NK-92 (cell line): ENCODE data around the gene ATAD3C.
"Not testable (repeated sequence)": the region's sequence is repeated elsewhere in the genome, so short reads cannot be mapped to it uniquely, and the experiment has no call there.

ENCODE experiments used
- DNase-seq: peaks from one replicate; lab custom pipeline; 2025; ENCODE audit not compliant: unreplicated experiment; lab: John Stamatoyannopoulos, UW

ATAD3C gene

DNA sequence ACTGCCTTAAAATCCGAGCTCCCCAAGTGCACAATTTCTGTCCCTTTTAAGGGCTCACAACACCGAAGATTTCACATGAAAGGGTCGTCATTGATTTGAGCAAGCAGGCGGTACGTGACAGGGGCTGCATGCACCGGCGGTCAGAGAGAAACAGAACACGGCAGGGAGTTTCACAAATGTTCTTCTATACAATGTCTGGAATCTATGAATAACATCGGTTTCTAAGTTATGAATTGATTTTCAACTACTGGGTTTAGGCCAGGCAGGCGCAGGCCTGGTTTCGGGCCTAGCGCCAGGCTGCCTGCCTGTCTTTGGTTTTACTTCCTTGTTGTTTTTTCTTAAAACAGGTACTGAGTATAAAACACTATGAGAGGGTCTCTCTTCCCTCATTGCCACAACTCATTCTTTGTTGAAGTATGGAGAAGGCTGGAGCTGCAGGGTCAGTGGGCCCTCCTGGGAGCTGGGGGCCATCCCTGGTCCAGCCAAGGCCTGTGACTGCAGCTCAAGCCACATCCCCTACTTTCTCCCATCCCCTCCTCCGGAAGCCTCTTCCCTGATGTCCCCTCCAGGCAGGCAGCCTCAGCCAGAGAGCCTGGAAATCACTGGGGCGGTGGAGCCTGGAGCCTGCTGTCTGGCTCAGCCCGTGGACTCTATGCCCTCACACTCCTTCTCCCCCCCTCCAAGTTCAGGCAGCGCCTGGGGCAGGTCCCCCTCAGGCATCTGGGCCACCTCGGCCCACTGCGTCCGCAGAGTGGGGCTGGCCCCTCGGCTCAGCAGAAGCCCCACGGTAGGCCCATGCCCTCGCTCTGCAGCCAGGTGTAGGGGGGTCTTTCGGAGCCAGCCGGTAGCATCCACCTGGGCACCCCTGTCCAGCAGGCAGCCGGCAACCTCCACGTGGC is 30.8 kb upstream of the ATAD3C start:
- DNase-seq = no peak

DNA sequence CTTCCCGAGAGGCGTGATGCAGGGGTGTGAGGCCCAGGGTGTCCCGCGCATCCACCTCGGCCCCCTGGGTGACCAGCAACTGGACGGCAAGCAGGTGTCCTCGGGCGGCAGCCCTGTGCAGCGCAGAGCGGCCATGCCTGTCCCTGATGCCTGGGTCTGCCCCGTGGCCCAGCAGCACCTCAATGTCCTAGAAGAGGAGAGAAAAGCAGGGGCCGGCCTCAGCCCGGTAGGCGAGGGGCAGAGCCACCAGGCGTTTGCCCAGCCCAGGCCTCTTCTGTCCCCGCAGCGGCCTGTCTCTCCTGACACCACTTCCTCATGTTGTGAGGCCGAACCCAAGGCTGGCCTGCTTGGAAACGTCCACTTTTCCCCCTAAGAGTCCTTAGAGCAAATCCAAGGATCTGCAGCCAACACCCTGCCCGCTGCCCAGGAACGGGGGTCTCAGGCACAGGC is 30.1 kb upstream of the ATAD3C start:
- no peak for DNase-seq

DNA sequence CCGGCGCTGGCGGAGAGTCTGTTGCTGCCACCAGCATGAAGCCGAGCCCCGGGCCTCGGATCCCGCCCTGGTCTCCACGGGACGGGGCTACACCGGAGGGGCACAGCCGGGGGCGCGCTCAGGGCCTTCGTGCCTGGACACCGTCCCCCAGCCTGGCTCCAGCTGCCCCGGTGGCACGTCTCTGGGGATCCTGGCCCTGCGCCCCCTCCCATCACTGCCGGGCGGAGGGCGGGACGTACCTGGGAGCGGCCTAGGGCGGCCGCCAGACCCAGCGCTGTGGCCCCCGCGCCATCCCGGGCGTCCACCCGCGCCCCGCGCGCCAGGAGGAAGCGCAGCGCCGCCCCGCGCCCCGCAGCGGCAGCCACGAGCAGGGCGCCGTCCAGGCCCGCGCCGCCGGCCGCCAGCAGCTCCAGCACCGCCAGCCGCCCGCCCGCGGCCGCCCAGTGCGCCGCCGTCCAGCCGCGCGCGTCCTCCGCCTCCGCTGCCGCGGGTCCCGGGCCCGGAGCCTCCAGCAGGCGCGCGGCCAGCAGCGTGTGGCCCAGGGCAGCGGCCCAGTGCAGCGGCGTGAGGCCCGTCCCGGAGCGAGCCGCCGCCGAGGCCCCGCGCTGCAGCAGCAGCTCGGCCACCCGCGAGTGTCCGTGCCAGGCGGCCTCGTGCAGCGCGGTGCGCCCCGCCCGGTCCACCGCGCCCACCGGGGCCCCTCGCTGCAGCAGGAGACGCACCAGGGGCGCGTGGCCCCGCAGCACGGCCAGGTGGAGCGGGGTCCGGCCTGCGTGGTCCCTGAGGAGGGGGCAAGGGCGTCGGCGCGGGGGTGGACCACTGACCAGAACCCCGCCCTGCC is 29.5 kb upstream of the ATAD3C start:
- no peak for DNase-seq

DNA sequence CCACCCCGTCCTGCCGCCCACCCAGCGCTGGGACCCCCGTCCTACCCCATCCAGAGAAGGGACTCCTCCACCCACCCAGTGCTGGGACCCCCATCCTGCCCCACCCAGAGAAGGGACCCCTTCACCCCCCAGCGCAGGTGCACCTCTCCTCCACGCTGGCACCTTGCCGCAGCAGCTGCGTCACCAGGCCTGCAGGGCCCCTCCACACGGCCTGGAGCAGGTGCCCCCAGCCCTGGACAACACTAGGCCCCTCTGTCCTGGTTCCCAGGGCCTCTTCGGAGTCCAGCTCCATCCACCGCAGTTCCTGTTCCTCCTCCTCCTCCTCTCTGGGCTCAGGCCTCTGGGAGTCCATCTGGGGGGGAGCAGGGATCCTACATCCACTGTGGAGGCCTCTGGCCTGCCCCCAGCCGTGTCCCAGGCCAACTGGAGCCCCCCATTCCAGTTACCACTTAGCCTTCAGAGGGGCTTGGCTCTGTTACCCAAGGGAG is 28.8 kb upstream of the ATAD3C start:
- no peak for DNase-seq

DNA sequence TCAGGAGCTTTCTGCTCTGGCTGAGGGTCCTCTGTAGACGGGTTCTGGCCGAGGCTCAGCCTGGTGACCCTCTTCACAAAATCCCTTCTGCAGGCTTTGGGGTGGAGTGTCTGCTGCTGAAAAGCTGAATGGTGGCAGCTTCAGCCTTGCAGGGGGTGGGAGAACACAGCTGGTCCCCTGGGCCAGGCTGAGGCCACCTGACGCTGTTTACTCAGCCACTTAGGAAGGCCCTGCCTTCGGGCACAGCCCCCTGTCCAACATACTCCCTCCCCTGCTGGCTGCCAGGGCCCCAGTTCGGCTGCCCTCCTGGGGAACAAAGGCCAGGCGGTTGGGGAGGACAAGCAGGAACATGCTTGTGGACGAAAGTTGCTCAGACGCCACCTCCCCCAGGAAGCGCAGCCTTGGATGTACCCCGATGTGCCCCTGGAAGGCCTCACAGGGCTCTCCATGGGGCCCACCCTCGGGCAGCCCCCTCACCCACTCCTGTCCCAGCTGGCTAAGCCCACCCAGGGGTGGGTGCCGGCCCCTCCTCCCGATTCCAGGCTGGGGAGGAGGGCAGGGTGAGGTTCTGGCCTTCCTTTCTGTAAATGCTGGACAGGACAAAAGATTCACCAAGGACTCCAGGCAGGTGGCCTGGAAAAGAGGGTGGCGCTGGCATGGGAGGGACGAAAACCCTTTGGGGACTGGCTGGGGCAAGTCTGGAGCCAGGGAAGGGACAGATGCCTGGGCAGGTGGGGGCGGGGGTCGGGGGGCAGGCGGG is 28.2 kb upstream of the ATAD3C start, which contains the start of gene ANKRD65:
Gene ANKRD65, minus strand, starts transcription at position 130 of the 760 bp plus-strand sequence. CDS start 271 bp downstream, outside the sequence.
- DNase-seq = no peak

DNA sequence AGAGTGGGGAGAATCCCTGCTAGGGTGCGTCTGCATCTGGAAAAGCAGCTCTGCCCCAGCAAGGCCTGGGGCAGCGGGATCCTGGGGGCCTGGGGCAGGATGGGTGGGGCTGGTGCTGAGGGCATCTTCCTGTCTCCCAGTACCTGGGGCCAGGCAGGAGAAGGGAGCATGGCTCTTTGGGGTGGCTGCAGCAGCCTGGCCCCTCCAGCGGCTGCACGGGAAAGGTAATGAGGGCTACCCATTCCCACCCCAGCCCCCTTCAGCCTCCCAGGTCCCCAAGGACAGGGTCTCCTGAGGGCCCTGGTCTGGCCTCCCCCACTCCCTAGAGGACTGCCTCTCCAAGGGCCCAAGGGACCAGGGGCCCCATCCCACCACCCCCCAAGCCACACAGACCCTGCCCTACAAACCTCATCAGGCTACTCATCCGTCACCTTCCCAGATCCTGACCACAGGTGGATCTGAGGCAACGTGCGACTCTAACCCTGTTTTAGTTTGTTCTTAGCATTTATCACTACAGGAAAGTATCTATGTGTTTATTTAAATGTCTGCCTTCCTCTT is 27.5 kb upstream of the ATAD3C start:
- DNase-seq = no peak

DNA sequence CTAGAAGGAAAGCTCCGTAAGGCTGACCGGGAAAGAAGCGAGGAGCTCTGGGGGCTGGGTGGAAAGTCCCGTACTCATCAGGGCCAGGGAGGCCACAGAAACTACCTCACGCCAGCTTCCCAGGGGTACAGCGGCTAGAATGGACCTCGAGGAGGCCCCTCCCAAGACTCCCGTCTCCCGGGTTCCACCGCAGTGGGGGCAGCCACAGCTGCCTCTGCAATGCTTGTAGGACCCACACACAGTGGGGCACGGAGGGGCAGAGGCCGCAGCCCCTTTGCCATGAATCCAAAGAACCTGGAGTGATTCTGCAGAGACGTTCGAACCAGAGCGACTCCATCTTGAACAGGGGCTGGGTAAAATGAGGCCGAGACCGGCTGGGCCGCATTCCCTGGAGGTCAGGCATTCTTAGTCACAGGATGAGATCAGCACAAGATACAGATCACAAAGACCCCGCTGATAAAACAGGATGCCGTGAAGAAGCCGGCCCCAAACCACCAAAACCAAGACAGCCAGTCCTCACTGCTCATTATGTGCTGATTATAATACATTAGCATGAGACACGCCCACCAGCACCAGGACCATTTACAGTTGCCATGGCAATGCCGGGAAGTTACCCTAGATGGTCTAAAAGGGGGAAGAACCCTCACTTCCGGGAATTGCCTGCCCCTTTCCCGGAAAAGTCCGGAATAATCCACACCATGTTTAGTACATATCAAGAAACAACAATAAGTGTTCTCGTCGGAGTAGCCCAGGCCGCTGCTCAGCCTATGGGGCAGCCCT is 26.8 kb upstream of the ATAD3C start:
- no peak for DNase-seq

DNA sequence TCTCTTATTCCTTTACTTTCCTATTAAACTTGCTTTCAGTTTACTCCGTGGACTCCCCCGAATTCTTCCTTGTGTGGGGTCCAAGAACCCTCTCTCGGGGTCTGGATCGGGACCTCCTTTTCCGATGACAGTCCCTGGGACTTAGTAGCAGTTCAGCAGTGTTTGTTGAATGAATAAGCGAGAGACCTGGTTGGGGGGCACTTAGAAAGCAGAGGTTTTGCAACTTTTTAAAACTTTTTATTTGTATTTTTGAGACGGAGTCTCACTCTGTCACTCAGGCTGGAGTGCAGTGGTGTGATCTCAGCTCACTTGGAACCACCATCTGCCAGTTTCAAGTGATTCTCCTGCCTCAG is 26.3 kb upstream of the ATAD3C start:
- no peak for DNase-seq

DNA sequence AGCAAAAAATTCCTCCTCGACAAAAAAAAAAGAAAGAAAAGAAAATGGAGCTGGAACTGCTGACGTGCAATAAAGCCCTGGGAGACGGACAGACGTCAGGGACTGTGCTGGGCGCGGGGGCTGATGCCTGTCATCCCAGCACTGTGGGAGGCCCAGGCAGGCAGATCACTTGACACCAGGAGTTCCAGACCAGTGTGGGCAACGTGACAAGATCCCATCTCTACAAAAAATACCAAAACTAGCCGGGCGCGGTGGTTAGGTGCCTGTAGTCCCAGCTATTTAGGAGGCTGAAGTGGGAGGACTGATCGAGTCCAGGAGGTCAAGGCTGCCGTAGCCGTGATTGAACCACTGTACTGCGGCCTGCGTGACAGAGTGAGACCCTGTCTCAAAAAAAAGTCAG is 24.8 kb upstream of the ATAD3C start:
- DNase-seq = no peak

DNA sequence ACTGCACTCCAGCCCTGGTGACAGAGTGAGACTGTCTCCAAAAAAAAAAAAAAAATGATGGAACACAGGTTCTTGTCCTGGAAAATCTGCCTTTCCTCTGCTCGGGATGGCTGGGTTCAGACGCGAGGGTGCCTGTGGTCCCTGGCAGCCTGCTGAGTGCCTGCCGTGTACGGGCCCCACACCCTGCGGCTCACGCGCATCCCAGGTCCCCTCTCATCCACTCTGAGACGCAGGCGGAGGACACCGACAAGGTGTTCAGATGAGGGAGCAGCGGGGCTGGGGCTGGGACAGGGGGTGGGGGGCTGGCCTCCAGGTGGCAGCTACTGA is 24.1 kb upstream of the ATAD3C start:
- no peak for DNase-seq

DNA sequence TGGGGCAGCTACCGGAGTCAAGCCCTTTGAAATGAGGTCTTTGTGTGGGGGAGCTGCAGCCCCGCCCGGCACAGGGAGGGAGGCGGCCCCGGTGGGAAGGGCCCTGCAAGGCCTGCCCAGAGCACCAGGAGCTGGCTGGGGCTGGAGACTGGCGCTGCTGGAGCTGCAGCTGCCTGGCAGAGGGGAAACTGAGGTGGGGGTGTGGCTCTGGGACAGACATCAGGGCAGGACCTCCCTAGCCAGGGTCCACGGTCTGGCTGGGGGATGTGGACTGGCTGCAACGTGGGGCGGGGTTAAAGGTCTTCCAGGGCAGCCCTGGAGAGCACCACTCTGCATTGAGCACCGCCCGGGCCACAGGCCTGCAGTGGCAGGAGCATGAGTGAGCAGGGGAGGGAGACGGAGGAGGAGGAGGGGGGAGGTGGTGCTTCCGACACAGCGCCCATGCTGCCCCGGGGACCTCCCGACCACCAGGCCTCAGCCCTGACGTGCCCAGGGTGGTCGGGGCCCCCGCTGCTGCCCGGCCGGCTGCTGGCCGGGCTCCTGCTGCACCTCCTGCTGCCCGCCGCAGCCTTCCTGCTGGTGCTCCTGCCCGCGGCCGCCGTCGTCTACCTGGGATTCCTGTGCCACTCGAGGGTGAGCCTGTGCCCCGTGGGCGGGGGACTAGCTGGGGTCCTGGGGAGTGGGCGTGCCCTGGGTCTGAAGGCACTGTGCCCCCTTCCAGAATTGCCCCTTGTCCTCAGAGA is 23.6 kb upstream of the ATAD3C start:
- no peak for DNase-seq

DNA sequence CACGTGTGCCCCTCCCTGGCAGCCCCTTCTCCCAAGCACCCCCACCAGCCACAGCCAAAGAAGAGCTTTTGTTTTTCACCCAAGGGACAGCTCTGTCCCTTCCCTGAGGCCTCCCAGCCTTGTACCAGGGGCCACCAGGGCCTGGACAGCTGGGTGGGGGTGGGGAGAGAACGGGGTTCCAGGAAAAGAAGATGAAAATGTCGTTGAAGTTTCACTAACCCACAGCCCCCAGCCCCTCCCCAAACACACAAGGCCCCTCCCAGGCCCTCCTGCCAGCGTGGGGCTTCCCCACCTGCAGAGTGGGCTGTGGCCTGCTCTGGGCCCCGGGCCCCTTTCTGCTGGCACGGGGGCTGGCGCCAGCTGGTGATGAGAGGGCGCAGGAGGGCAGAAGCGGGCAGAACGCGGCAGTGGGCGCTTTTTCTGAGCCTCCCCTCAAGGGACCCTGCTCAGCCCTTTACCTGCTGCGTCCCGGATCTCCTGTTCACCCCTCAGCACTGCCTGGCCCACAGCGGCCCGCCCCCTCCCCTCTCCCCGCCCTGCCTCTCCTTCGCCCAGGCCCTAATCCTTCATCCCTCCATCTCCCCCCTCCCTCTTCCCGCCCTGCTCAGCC is 22.9 kb upstream of the ATAD3C start:
- no peak for DNase-seq

DNA sequence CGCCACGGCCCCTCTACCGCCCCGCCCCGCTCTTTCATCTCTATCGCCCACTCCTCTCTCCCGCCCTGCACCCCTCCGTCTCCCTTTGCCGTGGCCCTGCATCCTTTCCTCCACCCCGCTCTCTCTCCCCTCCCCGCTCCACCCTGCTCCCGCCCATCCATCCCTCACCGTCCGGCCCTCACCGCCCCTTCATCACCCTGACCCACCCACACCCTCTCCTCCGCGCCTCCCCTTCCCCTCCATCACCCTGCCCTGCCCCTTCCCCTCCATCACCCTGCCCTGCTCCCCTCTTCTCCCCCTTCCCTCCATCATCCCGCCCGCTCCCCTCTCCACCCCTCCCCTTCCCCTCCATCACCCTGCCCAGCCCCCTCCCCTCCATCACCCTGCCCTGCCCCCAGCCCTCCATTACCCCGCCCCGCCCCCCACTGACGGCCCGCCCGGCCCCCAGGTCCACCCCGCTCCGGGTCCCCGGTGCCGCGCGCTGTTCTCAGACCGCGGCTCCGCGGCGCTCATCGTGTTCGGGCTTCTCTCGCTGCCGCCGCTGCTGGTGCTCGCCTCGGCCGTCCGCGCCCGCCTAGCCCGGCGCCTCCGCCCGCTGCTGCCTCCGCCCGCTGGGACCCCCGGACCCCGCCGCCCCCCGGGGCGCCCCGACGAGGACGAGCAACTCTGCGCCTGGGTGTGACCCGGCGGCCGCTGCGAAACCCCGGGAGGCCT is 22.2 kb upstream of the ATAD3C start:
- no peak for DNase-seq

DNA sequence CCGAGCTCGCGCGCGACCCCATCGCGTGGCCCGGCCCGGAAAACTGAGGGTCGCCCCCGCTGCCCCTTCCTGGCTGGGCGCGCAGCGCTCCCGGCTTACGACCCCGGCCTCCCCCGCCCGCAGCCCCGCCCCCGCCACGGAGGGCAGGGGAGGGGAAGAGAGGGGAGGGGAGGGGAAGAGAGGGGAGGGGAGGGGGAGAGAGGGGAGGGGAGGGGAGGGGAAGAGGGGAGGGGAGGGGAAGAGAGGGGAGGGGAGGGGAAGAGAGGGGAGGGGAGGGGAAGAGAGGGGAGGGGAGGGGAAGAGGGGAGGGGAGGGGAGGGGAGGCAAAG is 21.7 kb upstream of the ATAD3C start:
- no peak for DNase-seq

DNA sequence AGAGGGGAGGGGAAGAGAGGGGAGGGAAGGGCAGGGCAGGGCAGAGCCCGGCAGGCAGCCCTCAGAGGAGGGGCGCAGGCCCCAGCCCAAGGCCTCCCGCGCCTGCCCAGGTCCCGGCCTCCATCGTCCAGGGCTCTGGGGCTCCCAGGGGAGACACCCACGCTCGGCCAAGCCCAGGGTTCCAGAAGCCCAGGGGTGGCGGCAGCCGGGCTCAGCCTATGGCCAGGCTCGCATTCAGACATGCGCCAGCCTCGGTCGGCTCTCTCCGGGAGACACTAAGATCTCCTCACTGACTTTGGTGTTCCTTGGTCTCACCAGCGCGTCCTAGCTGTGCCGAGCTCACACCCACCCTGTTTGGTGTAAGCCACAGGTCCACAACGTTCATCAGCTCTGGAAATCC is 21.3 kb upstream of the ATAD3C start:
- DNase-seq = no peak

DNA sequence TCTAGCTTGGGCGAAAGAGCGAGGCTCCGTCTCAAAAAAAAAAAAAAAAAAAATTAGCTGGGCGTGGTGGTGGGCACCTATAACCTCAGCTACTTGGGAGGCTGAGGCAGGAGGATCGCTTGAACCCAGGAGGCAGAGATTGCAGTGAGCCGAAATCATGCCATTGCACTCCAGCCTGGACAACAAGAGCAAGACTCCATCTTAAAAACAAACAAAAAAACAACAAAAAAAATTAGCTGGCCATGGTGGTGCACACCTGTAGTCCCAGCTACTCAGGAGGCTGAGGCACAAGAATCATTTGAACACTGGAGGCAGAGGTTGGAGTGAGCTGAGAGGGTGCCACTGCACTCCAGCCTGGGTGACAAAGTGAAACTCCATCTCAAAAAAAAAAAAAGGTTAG is 20.5 kb upstream of the ATAD3C start:
- DNase-seq = not testable (repeated sequence)

DNA sequence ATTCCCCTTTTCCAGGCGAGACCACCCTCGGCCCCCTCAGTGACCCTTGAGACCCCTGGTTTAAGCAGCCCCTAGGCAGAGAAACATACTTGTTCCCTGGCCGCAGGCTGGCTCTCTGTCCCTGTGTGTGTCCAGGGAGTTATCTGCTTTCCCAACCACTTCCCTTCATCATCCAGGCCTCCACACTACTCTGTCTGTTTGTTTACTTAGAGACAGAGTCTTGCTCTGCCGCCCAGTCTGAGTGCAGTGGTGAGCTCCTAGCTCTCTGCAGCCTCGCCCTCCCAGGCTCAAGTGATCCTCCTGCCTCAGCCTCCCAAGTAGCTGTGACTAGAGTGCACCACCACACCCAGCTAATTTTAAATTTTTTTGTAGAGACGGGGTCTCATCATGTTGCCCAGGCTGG is 19.8 kb upstream of the ATAD3C start:
- DNase-seq = no peak

DNA sequence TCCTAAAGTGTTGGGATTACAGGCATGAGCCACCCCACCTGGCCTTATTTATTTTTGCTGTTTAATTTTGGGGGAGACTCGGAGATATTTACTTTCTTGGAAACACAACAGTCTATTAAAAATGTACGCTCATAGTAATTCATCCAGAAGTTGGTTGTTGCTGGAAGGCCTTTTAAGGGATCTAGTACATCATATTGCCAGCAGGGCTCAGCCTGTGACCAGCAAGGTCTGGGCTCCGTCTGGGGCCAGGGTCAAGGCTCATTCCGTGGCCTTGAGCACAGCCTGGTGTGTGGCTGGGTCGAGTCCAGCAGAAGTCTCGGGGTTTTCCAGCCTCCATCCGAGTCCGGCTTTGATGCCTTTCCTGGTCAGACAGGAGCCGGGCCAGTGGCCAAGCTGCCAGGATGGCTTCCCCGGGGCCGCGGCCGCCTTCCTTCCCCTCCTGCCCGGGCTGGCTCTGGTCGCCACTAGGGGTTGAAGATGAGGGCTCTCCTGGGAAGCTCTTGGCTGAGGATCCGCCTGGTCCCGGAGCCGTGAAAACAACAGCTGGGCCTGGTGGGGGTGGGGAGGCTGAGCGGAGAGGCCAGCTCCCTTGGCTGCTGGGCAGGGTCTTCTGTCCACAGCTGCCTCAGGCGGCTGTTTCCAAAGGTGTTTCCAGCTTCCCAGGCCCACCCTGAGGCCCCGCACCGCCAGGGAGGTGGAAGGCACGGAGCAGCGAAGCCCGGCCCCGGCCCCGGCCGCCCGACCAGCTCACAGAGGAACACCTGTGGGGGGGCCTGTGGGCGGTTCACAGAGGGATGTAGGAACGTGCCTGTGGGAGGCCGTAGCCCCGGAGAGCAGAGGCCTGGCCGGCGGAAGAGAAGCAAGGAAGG is 19.1 kb upstream of the ATAD3C start:
- no peak for DNase-seq
